GM23338 (cell line): ENCODE data around the gene RHEBL1. TPM values are rescaled to one million over a fixed set of nuclear protein-coding genes. Genes with fewer than 3 reads are reported as not detected.

ENCODE experiments used
- ATAC-seq: fragments of 200-7000 bp; cut with Tn5 transposase; 3 replicates; pipeline ENCODE4 v1.9.1; 2020
- DNase-seq: peaks from one replicate; pipeline ENCODE4 v3.0.0-alpha.2; 2015; ENCODE audit warnings: low spot score
- H2AFZ ChIP-seq: fragments of 200-600 bp; sonication (generic); 2 replicates; pipeline ENCODE4 v1.8.0; 2016; ENCODE audit warnings: antibody characterized with exemption, mild to moderate bottlenecking, moderate library complexity
- H3F3A ChIP-seq: fragments of 200-600 bp; sonication (generic); replicated peaks from 2 replicates; pipeline ENCODE4 v1.8.0; 2017; ENCODE audit warnings: antibody characterized with exemption, mixed run types, low read depth
- H3K27ac ChIP-seq: fragments of 200-600 bp; sonication (generic); 2 replicates; pipeline ENCODE4 v1.6.1; 2016; ENCODE audit warnings: low read depth
- H3K27me3 ChIP-seq: fragments of 200-600 bp; sonication (generic); 2 replicates; pipeline ENCODE4 v1.8.0; 2016; ENCODE audit warnings: mild to moderate bottlenecking, mixed run types, moderate library complexity; ENCODE audit not compliant: insufficient read depth
- H3K36me3 ChIP-seq: fragments of 200-600 bp; sonication (generic); 2 replicates; pipeline ENCODE4 v1.8.0; 2016; ENCODE audit warnings: mild to moderate bottlenecking; ENCODE audit not compliant: insufficient read depth
- H3K4me1 ChIP-seq: fragments of 200-600 bp; sonication (generic); 2 replicates; pipeline ENCODE4 v1.8.0; 2016; ENCODE audit warnings: mild to moderate bottlenecking, moderate library complexity; ENCODE audit not compliant: insufficient read depth
- H3K4me2 ChIP-seq: fragments of 200-600 bp; sonication (generic); 2 replicates; pipeline ENCODE4 v1.7.1; 2017; ENCODE audit warnings: mixed run types
- H3K4me3 ChIP-seq: fragments of 200-600 bp; sonication (generic); 2 replicates; pipeline ENCODE4 v1.6.1; 2016; ENCODE audit warnings: mixed run types
- H3K79me2 ChIP-seq: fragments of 200-600 bp; sonication (generic); replicated peaks from 2 replicates; pipeline ENCODE4 v1.8.0; 2017; ENCODE audit warnings: mild to moderate bottlenecking; ENCODE audit not compliant: insufficient read depth
- H3K9me2 ChIP-seq: fragments of 200-600 bp; sonication (generic); 2 replicates; pipeline ENCODE4 v1.8.0; 2017; ENCODE audit not compliant: insufficient read depth
- H4K20me1 ChIP-seq: fragments of 200-600 bp; sonication (generic); replicated peaks from 2 replicates; pipeline ENCODE4 v1.8.0; 2017; ENCODE audit warnings: mild to moderate bottlenecking; ENCODE audit not compliant: insufficient read depth
- H3K27ac Mint-ChIP-seq: 2 replicates; pipeline ENCODE4 v1.8.0; 2020; ENCODE audit warnings: inconsistent platforms, mild to moderate bottlenecking, moderate library complexity, mixed read lengths
- H3K27me3 Mint-ChIP-seq: 3 replicates; pipeline ENCODE4 v1.8.0; 2022; ENCODE audit warnings: low read depth, mild to moderate bottlenecking, moderate library complexity, mixed read lengths, inconsistent platforms; ENCODE audit not compliant: insufficient read depth, poor library complexity
- H3K36me3 Mint-ChIP-seq: 3 replicates; pipeline ENCODE4 v1.8.0; 2021; ENCODE audit warnings: low read depth, mild to moderate bottlenecking, inconsistent platforms, moderate library complexity, mixed read lengths
- H3K4me1 Mint-ChIP-seq: 3 replicates; pipeline ENCODE4 v1.8.0; 2020; ENCODE audit warnings: mild to moderate bottlenecking, inconsistent platforms, mixed read lengths
- H3K4me3 Mint-ChIP-seq: 3 replicates; pipeline ENCODE4 v1.8.0; 2021; ENCODE audit warnings: moderate library complexity, mild to moderate bottlenecking, inconsistent platforms, mixed read lengths
- H3K9me3 Mint-ChIP-seq: 3 replicates; pipeline ENCODE4 v1.8.0; 2020; ENCODE audit warnings: moderate library complexity, mild to moderate bottlenecking, inconsistent platforms, mixed read lengths
- CREB1 ChIP-seq: fragments of 250-450 bp; sonication (Bioruptor Pico); IDR thresholded peaks from 2 replicates; pipeline ENCODE4 v1.5.0; 2020; ENCODE audit warnings: low read depth, mild to moderate bottlenecking, moderate library complexity
- EZH2 ChIP-seq: fragments of 200-600 bp; sonication (generic); IDR thresholded peaks from one replicate; pipeline ENCODE4 v1.8.0; 2017; ENCODE audit warnings: antibody characterized with exemption, mild to moderate bottlenecking, low read depth; ENCODE audit not compliant: unreplicated experiment
- EZH2phosphoT487 ChIP-seq: fragments of 200-600 bp; sonication (generic); IDR thresholded peaks from one replicate; pipeline ENCODE4 v1.8.1; 2018; ENCODE audit warnings: antibody characterized with exemption; ENCODE audit not compliant: unreplicated experiment
- POLR2AphosphoS5 ChIP-seq: IDR thresholded peaks from 2 replicates; pipeline ENCODE4 v1.6.1; 2016; ENCODE audit warnings: antibody characterized with exemption, low read depth
- REST ChIP-seq: IDR thresholded peaks from one replicate; pipeline ENCODE4 v1.6.1; 2018; ENCODE audit warnings: antibody characterized with exemption; ENCODE audit not compliant: unreplicated experiment
- ZNF114 ChIP-seq: fragments of 250-450 bp; sonication (Bioruptor Pico); IDR thresholded peaks from 2 replicates; pipeline ENCODE4 v1.5.0; 2020; ENCODE audit warnings: mild to moderate bottlenecking, moderate library complexity
- polyA plus RNA-seq: library from polyadenylated mRNA; unstranded; fragments of >200 nt; fragmentation: Nextera tagmentation; extraction: Ambion mirVana; gene quantifications from 2 replicates; pipeline ENCODE4 v1.2.1, GENCODE V29; 2016
- total RNA-seq: library from RNA; depleted of rRNA; stranded (reverse); fragments of >200 nt; shearing (Covaris generic); gene quantifications from 2 replicates; pipeline ENCODE4 v1.2.3, GENCODE V29; 2014
- TF ChIP-seq, protein P1 (sequence below): IDR thresholded peaks from 2 replicates; pipeline ENCODE4 v1.6.1; 2016; ENCODE audit warnings: antibody characterized with exemption
- TF ChIP-seq, protein P2 (sequence below), 2 experiments: fragments of 200-600 bp in 1 of 2; sonication (generic) in 1 of 2; conservative IDR thresholded peaks; 2 replicates each; pipeline versions ENCODE4 v1.5.1 to v1.6.1; 2016 to 2017; ENCODE audit warnings: antibody characterized with exemption in 2 of 2, low read depth in 2 of 2, mild to moderate bottlenecking in 2 of 2, moderate library complexity in 1 of 2

RHEBL1 gene
- total and polyA plus RNA-seq, 2 experiments from 2014 or later = 9.4 to 11.8 TPM

GRCh38 chr12:49032276-49032675 is 37.5 kb downstream of the RHEBL1 start:
- no peaks in the 10 kb centered on the region for H3K9me2 ChIP-seq
- no peaks in the 10 kb centered on the region for H3K4me1 ChIP-seq
- H3K79me2 ChIP-seq = no peaks in the 10 kb centered on the region
- TF ChIP-seq, protein P1, sequence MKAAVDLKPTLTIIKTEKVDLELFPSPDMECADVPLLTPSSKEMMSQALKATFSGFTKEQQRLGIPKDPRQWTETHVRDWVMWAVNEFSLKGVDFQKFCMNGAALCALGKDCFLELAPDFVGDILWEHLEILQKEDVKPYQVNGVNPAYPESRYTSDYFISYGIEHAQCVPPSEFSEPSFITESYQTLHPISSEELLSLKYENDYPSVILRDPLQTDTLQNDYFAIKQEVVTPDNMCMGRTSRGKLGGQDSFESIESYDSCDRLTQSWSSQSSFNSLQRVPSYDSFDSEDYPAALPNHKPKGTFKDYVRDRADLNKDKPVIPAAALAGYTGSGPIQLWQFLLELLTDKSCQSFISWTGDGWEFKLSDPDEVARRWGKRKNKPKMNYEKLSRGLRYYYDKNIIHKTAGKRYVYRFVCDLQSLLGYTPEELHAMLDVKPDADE = no peak
- TF ChIP-seq POLR2AphosphoS5 = no peak
- H3K27ac ChIP-seq = no peak overlapping the region
- ATAC-seq (no peak), DNase-seq (no peak)
- no peak overlapping the region for H3K4me3 ChIP-seq
- H4K20me1 ChIP-seq = peaks cover 12% of the 10 kb centered on the region; the same call in 1 of the 2 replicates
- no peaks in the 10 kb centered on the region for H3F3A ChIP-seq
- no peaks in the 10 kb centered on the region for H3K27me3 ChIP-seq
- Mint-ChIP-seq H3K27me3 (peaks cover 11% of the 10 kb centered on the region), H3K36me3 (peaks cover 76% of the 10 kb centered on the region), H3K27ac (no peak overlapping the region), H3K4me3 (no peak overlapping the region), H3K9me3 (no peaks in the 10 kb centered on the region), H3K4me1 (no peaks in the 10 kb centered on the region)
- H2AFZ ChIP-seq = no peak overlapping the region
- H3K36me3 ChIP-seq = peaks cover 14% of the 10 kb centered on the region; the same call in 1 of the 2 replicates
- no peak overlapping the region for H3K4me2 ChIP-seq

- no peak overlapping the region for H3K27ac Mint-ChIP-seq
- H3F3A ChIP-seq = no peaks in the 10 kb centered on the region
- peaks cover 14% of the 10 kb centered on the region; the same call in 1 of the 2 replicates for H3K36me3 ChIP-seq
- no peaks in the 10 kb centered on the region for H3K9me3 Mint-ChIP-seq
- H3K4me1 Mint-ChIP-seq = no peaks in the 10 kb centered on the region
- TF ChIP-seq ZNF114 (CRISPR knock-in tag) = no peak
- TF ChIP-seq, protein P2, sequence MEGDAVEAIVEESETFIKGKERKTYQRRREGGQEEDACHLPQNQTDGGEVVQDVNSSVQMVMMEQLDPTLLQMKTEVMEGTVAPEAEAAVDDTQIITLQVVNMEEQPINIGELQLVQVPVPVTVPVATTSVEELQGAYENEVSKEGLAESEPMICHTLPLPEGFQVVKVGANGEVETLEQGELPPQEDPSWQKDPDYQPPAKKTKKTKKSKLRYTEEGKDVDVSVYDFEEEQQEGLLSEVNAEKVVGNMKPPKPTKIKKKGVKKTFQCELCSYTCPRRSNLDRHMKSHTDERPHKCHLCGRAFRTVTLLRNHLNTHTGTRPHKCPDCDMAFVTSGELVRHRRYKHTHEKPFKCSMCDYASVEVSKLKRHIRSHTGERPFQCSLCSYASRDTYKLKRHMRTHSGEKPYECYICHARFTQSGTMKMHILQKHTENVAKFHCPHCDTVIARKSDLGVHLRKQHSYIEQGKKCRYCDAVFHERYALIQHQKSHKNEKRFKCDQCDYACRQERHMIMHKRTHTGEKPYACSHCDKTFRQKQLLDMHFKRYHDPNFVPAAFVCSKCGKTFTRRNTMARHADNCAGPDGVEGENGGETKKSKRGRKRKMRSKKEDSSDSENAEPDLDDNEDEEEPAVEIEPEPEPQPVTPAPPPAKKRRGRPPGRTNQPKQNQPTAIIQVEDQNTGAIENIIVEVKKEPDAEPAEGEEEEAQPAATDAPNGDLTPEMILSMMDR (conservative IDR thresholded peaks at IDR 0.05; ENCODE audit: low read depth in 2 of 2) = no peak
- H3K79me2 ChIP-seq = no peaks in the 10 kb centered on the region
- no peak overlapping the region for H2AFZ ChIP-seq
- no peak overlapping the region for H3K4me3 Mint-ChIP-seq
- no peaks in the 10 kb centered on the region for H3K9me2 ChIP-seq
- no peaks in the 10 kb centered on the region for H3K4me1 ChIP-seq
- no peak overlapping the region for H3K4me2 ChIP-seq
- no peaks in the 10 kb centered on the region for H3K27me3 ChIP-seq
- peaks cover 11% of the 10 kb centered on the region for H3K27me3 Mint-ChIP-seq
- ATAC-seq = no peak
- no peak overlapping the region for H3K4me3 ChIP-seq
- no peak overlapping the region for H3K27ac ChIP-seq
- peaks cover 12% of the 10 kb centered on the region; the same call in 1 of the 2 replicates for H4K20me1 ChIP-seq
- peaks cover 75% of the 10 kb centered on the region for H3K36me3 Mint-ChIP-seq
- no peak for DNase-seq
Observed at GRCh38 chr12:49031573-49032161, 38.1 kb downstream of the RHEBL1 start.

GRCh38 chr12:49030714-49031572 is 38.8 kb downstream of the RHEBL1 start:
- H3K4me2 ChIP-seq = no peak overlapping the region
- ATAC-seq (no peak), DNase-seq (no peak)
- no peak overlapping the region; the same call in 1 of the 2 replicates for H3K27ac Mint-ChIP-seq
- no peaks in the 10 kb centered on the region for H3K9me2 ChIP-seq
- H3K4me1 ChIP-seq = no peaks in the 10 kb centered on the region
- no peak overlapping the region for H3K27ac ChIP-seq
- no peak overlapping the region for H3K4me3 Mint-ChIP-seq
- H3K36me3 ChIP-seq = peaks cover 19% of the 10 kb centered on the region; the same call in 1 of the 2 replicates
- H3K27me3 ChIP-seq = no peaks in the 10 kb centered on the region
- peaks cover 11% of the 10 kb centered on the region; the same call in 1 of the 2 replicates for H4K20me1 ChIP-seq
- H3K36me3 Mint-ChIP-seq = peaks cover 77% of the 10 kb centered on the region
- no peaks in the 10 kb centered on the region for H3K4me1 Mint-ChIP-seq
- no peak overlapping the region for H3K4me3 ChIP-seq
- H2AFZ ChIP-seq = no peak overlapping the region
- H3K27me3 Mint-ChIP-seq = peaks cover 11% of the 10 kb centered on the region
- no peaks in the 10 kb centered on the region for H3F3A ChIP-seq
- H3K79me2 ChIP-seq = no peaks in the 10 kb centered on the region
- no peaks in the 10 kb centered on the region for H3K9me3 Mint-ChIP-seq
- TF ChIP-seq EZH2phosphoT487 (no peak), REST (no peak), EZH2 (no peak), CREB1 (CRISPR knock-in tag) (no peak)
- TF ChIP-seq, protein P1 = no peak
